HEK293 (cell line): ENCODE measurements around the gene CLIP1.

Experiments
- GLIS1 ChIP-seq: fragments of 450-650 bp; formaldehyde crosslinking; IDR thresholded peaks from 2 replicates; pipeline ENCODE4 v1.5.1; 2016; ENCODE audit warnings: missing biosample characterization, missing genetic modification characterization
- KLF9 ChIP-seq: fragments of 450-650 bp; formaldehyde crosslinking; IDR thresholded peaks from 2 replicates; pipeline ENCODE4 v1.5.1; 2016; ENCODE audit warnings: missing biosample characterization, missing genetic modification characterization, low read depth
- SP2 ChIP-seq: fragments of 450-650 bp; formaldehyde crosslinking; IDR thresholded peaks from 2 replicates; pipeline ENCODE4 v1.5.1; 2016; ENCODE audit warnings: missing biosample characterization, missing genetic modification characterization
- TCF7L2 ChIP-seq: IDR thresholded peaks from 2 replicates; pipeline ENCODE4 v1.6.1; 2011; ENCODE audit warnings: low read depth, mild to moderate bottlenecking, inconsistent platforms, low read length, moderate library complexity, borderline replicate concordance
- WT1 ChIP-seq: fragments of 450-650 bp; formaldehyde crosslinking; IDR thresholded peaks from 2 replicates; pipeline ENCODE4 v1.5.1; 2016; ENCODE audit warnings: missing biosample characterization, missing genetic modification characterization
- ZBTB11 ChIP-seq: fragments of 450-650 bp; formaldehyde crosslinking; conservative IDR thresholded peaks from 2 replicates; pipeline ENCODE4 v1.5.1; 2016; ENCODE audit warnings: low read depth, missing biosample characterization, missing genetic modification characterization
- ZBTB20 ChIP-seq: fragments of 450-650 bp; formaldehyde crosslinking; IDR thresholded peaks from 2 replicates; pipeline ENCODE4 v1.5.1; 2016; ENCODE audit warnings: missing biosample characterization, missing genetic modification characterization
- ZBTB21 ChIP-seq: fragments of 450-650 bp; formaldehyde crosslinking; IDR thresholded peaks from 2 replicates; pipeline ENCODE4 v1.5.1; 2017; ENCODE audit warnings: missing biosample characterization, missing genetic modification characterization
- ZBTB6 ChIP-seq: fragments of 450-650 bp; formaldehyde crosslinking; IDR thresholded peaks from 2 replicates; pipeline ENCODE4 v1.5.1; 2017; ENCODE audit warnings: missing biosample characterization, missing genetic modification characterization
- ZFHX2 ChIP-seq: fragments of 450-650 bp; formaldehyde crosslinking; conservative IDR thresholded peaks from 2 replicates; pipeline ENCODE4 v1.5.1; 2016; ENCODE audit warnings: missing biosample characterization, missing genetic modification characterization
- ZNF133 ChIP-seq: fragments of 450-650 bp; formaldehyde crosslinking; IDR thresholded peaks from 2 replicates; pipeline ENCODE4 v1.5.1; 2016; ENCODE audit warnings: missing biosample characterization, missing genetic modification characterization
- ZNF19 ChIP-seq: fragments of 450-650 bp; formaldehyde crosslinking; IDR thresholded peaks from 2 replicates; pipeline ENCODE4; 2016; ENCODE audit warnings: missing biosample characterization, missing genetic modification characterization, low read depth
- ZNF24 ChIP-seq: fragments of 450-650 bp; formaldehyde crosslinking; IDR thresholded peaks from 2 replicates; pipeline ENCODE4 v1.5.1; 2016; ENCODE audit warnings: missing biosample characterization, missing genetic modification characterization
- ZNF274 ChIP-seq, 2 experiments: fragments of 200-500 bp in 1 of 2; fragments of 450-650 bp in 1 of 2; sonication (Bioruptor generic) in 1 of 2; formaldehyde crosslinking in 1 of 2; IDR thresholded peaks; 2 replicates each; pipeline versions ENCODE4 v1.5.1 to v1.6.1; 2014 to 2016; ENCODE audit warnings: borderline replicate concordance in 1 of 2, inconsistent platforms in 1 of 2, low read length in 1 of 2, missing biosample characterization in 1 of 2, missing genetic modification characterization in 1 of 2
- ZNF521 ChIP-seq: fragments of 450-650 bp; formaldehyde crosslinking; IDR thresholded peaks from 2 replicates; pipeline ENCODE4 v1.5.1; 2017; ENCODE audit warnings: missing biosample characterization, mild to moderate bottlenecking, missing genetic modification characterization
- ZNF571 ChIP-seq: fragments of 450-650 bp; formaldehyde crosslinking; IDR thresholded peaks from 2 replicates; pipeline ENCODE4 v1.5.0; 2017; ENCODE audit warnings: missing biosample characterization, missing genetic modification characterization
- ZNF580 ChIP-seq: fragments of 450-650 bp; formaldehyde crosslinking; IDR thresholded peaks from 2 replicates; pipeline ENCODE4 v1.5.1; 2016; ENCODE audit warnings: missing biosample characterization, missing genetic modification characterization
- ZNF623 ChIP-seq: fragments of 450-650 bp; formaldehyde crosslinking; IDR thresholded peaks from 2 replicates; pipeline ENCODE4 v1.5.1; 2016; ENCODE audit warnings: missing biosample characterization, missing genetic modification characterization
- ZNF629 ChIP-seq: fragments of 450-650 bp; formaldehyde crosslinking; IDR thresholded peaks from 2 replicates; pipeline ENCODE4 v1.5.1; 2017; ENCODE audit warnings: missing biosample characterization, missing genetic modification characterization
- ZNF654 ChIP-seq: fragments of 450-650 bp; formaldehyde crosslinking; IDR thresholded peaks from 2 replicates; pipeline ENCODE4 v1.5.1; 2016; ENCODE audit warnings: low read depth, missing biosample characterization, missing genetic modification characterization
- ZNF677 ChIP-seq: fragments of 450-650 bp; IDR thresholded peaks from 2 replicates; pipeline ENCODE4 v1.5.0; 2018; ENCODE audit warnings: missing biosample characterization, mild to moderate bottlenecking, missing genetic modification characterization, moderate library complexity
- ZNF843 ChIP-seq: fragments of 450-650 bp; formaldehyde crosslinking; IDR thresholded peaks from 2 replicates; pipeline ENCODE4 v1.5.1; 2016; ENCODE audit warnings: missing biosample characterization, missing genetic modification characterization
- ZSCAN23 ChIP-seq: fragments of 450-650 bp; formaldehyde crosslinking; IDR thresholded peaks from 2 replicates; pipeline ENCODE4 v1.5.1; 2016; ENCODE audit warnings: missing biosample characterization, missing genetic modification characterization
- ZSCAN30 ChIP-seq: fragments of 450-650 bp; IDR thresholded peaks from 2 replicates; pipeline ENCODE4 v1.5.1; 2018; ENCODE audit warnings: missing biosample characterization, mild to moderate bottlenecking, missing genetic modification characterization, moderate library complexity
- TF ChIP-seq, protein P1 (sequence below): fragments of 450-650 bp; formaldehyde crosslinking; IDR thresholded peaks from 2 replicates; pipeline ENCODE4 v1.5.1; 2016; ENCODE audit warnings: missing biosample characterization, missing genetic modification characterization
- TF ChIP-seq, protein P2 (sequence below): fragments of 450-650 bp; formaldehyde crosslinking; optimal IDR thresholded peaks from 2 replicates; pipeline ENCODE3; 2016; ENCODE audit warnings: missing biosample characterization, mild to moderate bottlenecking, missing genetic modification characterization
- TF ChIP-seq, protein P3 (sequence below): fragments of 450-650 bp; formaldehyde crosslinking; IDR thresholded peaks from 2 replicates; pipeline ENCODE4 v1.5.1; 2016; ENCODE audit warnings: missing biosample characterization, missing genetic modification characterization
- TF ChIP-seq, protein P4 (sequence below): fragments of 450-650 bp; formaldehyde crosslinking; IDR thresholded peaks from 2 replicates; pipeline ENCODE4 v1.5.1; 2016; ENCODE audit warnings: missing biosample characterization, missing genetic modification characterization

The CLIP1 gene

DNA sequence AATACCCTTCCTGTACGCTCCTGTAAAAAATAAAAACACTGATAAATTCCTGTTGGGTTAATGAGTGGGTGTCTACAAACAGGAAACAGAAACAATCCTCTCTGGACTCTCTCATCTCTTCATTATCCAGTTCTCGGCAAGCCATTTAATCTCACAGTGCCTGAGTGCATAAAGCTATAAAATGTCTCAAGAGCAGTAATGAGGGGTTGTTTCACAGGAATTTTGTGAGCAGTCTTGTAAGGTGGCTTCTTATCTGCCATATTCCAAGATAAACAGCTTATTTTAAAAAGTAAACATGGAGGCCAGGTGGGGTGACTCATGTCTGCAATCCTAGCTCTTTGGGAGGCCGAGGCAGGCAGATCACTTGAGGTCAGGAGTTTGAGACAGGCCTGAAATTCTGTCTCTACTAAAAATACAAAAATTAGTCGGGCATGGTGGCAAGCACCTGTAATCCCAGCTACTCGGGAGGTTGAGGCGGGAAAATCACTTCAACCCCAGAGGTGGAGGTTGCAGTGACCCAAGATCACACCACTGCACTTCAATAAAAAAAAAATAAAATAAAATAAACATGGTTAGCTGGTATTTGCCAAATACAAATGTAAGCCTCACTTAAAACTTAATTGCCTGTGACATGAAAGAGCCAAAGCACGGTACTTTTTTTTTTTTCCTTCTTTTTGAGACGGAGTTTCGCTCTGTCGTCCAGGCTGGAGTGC is 54.0 kb downstream of the CLIP1 start (continued):
- TF ChIP-seq ZNF19 (no peak), ZNF571 (tag by site-specific recombination) (no peak), WT1 (tag by site-specific recombination) (peak; percentile 91), SP2 (tag by site-specific recombination) (peak; percentile 31; the same call in 1 of the 2 replicates), ZSCAN23 (tag by site-specific recombination) (peak; percentile 85; the same call in 1 of the 2 replicates), ZBTB11 (tag by site-specific recombination) (0 out of 2 replicates have a peak, but pooled peaks have one; percentile 12), ZBTB20 (peak; percentile 53; the same call in 1 of the 2 replicates), KLF9 (0 out of 2 replicates have a peak, but pooled peaks have one; percentile 8), ZNF24 (peak; percentile 89), ZNF677 (tag by site-specific recombination) (no peak), ZNF274 (IDR thresholded peaks at IDR 0.05; ENCODE audit: low read length) (no peak), ZNF274 (tag by site-specific recombination; IDR thresholded peaks at IDR 0.05; ENCODE audit: borderline replicate concordance) (no peak), ZFHX2 (tag by site-specific recombination) (peak; percentile 61), ZBTB21 (tag by site-specific recombination) (peak; percentile 68; the same call in 1 of the 2 replicates), GLIS1 (tag by site-specific recombination) (peak; percentile 98), ZNF654 (no peak), ZSCAN30 (peak; percentile 64), ZNF521 (tag by site-specific recombination) (no peak), ZNF629 (tag by site-specific recombination) (peak; percentile 91), ZNF623 (tag by site-specific recombination) (0 out of 2 replicates have a peak, but pooled peaks have one; percentile 11), ZNF133 (tag by site-specific recombination) (no peak), ZBTB6 (tag by site-specific recombination) (peak; percentile 79), ZNF843 (tag by site-specific recombination) (peak; percentile 97), TCF7L2 (peak; percentile 90), ZNF580 (tag by site-specific recombination) (peak; percentile 88; the same call in 1 of the 2 replicates)
- TF ChIP-seq, protein P1, sequence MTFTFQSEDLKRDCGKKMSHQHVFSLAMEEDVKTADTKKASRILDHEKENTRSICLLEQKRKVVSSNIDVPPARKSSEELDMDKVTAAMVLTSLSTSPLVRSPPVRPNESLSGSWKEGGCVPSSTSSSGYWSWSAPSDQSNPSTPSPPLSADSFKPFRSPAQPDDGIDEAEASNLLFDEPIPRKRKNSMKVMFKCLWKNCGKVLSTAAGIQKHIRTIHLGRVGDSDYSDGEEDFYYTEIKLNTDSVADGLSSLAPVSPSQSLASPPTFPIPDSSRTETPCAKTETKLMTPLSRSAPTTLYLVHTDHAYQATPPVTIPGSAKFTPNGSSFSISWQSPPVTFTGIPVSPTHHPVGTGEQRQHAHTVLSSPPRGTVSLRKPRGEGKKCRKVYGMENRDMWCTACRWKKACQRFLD (tag by site-specific recombination) = no peak
- TF ChIP-seq, protein P2, sequence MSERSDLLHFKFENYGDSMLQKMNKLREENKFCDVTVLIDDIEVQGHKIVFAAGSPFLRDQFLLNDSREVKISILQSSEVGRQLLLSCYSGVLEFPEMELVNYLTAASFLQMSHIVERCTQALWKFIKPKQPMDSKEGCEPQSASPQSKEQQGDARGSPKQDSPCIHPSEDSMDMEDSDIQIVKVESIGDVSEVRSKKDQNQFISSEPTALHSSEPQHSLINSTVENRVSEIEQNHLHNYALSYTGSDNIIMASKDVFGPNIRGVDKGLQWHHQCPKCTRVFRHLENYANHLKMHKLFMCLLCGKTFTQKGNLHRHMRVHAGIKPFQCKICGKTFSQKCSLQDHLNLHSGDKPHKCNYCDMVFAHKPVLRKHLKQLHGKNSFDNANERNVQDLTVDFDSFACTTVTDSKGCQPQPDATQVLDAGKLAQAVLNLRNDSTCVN = no peak
- TF ChIP-seq, protein P3, sequence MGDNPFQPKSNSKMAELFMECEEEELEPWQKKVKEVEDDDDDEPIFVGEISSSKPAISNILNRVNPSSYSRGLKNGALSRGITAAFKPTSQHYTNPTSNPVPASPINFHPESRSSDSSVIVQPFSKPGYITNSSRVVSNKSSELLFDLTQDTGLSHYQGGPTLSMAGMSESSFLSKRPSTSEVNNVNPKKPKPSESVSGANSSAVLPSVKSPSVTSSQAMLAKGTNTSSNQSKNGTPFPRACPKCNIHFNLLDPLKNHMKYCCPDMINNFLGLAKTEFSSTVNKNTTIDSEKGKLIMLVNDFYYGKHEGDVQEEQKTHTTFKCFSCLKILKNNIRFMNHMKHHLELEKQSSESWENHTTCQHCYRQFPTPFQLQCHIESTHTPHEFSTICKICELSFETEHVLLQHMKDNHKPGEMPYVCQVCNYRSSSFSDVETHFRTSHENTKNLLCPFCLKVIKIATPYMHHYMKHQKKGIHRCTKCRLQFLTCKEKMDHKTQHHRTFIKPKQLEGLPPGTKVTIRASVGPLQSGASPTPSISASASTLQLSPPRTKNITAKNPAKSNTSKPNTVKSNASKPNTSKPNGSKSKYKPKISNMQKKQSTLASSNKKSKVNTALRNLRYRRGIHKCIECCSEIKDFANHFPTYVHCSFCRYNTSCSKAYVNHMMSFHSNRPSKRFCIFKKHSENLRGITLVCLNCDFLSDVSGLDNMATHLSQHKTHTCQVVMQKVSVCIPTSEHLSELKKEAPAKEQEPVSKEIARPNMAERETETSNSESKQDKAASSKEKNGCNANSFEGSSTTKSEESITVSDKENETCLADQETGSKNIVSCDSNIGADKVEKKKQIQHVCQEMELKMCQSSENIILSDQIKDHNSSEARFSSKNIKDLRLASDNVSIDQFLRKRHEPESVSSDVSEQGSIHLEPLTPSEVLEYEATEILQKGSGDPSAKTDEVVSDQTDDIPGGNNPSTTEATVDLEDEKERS (tag by site-specific recombination) = peak; percentile 88
- TF ChIP-seq, protein P4, sequence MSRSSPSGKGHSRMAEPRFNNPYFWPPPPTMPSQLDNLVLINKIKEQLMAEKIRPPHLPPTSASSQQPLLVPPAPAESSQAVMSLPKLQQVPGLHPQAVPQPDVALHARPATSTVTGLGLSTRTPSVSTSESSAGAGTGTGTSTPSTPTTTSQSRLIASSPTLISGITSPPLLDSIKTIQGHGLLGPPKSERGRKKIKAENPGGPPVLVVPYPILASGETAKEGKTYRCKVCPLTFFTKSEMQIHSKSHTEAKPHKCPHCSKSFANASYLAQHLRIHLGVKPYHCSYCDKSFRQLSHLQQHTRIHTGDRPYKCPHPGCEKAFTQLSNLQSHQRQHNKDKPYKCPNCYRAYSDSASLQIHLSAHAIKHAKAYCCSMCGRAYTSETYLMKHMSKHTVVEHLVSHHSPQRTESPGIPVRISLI (tag by site-specific recombination) = peak; percentile 97
